AG09309 (cell line): ENCODE data around the gene ALG2.
A peak's percentile ranks its signal among the peaks of the same experiment; 100 is the strongest.

Source experiments
- DNase-seq: peaks from one replicate; pipeline ENCODE4 v3.0.0-alpha.2; 2010; ENCODE audit warnings: low read depth
- H3K4me3 ChIP-seq: 2 replicates; pipeline ENCODE4 v1.5.1; 2011; ENCODE audit warnings: mild to moderate bottlenecking, low read depth, low read length, moderate library complexity; ENCODE audit not compliant: control insufficient read depth
- TF ChIP-seq, protein P1 (sequence below): IDR thresholded peaks from 2 replicates; pipeline ENCODE4 v1.5.1; 2011; ENCODE audit warnings: mild to moderate bottlenecking, low read depth, low read length, inconsistent platforms; ENCODE audit not compliant: insufficient read depth, control insufficient read depth; ENCODE audit errors: missing control alignments

The ALG2 gene

DNA sequence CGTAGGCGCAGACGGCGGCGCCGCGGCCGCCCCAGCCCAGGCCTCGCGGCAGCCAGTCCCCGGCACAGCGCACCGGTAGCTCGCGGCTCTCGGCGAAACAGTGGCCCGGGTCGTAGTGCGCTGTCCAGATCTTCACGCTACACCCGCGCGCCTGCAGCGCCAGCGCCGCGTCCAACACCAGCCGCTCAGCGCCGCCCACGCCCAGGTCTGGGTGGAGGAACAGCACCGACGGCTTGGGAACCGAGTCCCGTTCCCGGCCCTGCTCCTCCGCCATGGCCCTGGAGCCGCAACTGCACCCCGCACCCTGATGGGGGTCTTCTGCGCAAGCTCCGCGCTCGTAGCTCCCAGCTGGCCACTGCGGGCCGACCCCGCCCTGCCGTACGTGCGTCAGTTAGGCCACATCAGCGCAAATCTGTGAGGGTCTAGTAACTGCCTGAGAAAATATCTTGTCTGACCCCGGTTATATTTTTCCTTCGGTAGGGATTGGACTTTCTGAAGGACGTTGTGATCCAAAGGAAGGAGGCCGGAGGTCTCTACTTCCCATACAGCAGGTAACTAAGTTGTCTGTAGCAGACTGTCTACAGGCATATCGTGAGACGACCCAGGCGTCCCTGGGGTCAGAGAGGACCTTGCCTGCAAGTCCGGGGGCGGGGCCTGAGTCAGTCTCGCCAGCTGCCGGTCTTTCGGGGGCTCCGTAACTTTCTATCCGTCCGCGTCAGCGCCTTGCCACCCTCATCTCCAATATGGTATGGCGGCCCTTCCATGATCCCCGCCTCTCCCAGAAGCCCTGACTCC is at the start of gene ALG2, which contains the start of gene SEC61B:
TSS of gene ALG2 (minus strand) at position 322 of the 795 bp plus-strand sequence. CDS start at position 274, 48 bp downstream.
TSS of gene SEC61B (plus strand) at position 662 of the 795 bp plus-strand sequence. CDS start at position 744, 82 bp downstream.
- H3K4me3 ChIP-seq: peak within 1 kb of the TSS; percentile 62
- DNase-seq: peak; percentile 87
- TF ChIP-seq, protein P1, sequence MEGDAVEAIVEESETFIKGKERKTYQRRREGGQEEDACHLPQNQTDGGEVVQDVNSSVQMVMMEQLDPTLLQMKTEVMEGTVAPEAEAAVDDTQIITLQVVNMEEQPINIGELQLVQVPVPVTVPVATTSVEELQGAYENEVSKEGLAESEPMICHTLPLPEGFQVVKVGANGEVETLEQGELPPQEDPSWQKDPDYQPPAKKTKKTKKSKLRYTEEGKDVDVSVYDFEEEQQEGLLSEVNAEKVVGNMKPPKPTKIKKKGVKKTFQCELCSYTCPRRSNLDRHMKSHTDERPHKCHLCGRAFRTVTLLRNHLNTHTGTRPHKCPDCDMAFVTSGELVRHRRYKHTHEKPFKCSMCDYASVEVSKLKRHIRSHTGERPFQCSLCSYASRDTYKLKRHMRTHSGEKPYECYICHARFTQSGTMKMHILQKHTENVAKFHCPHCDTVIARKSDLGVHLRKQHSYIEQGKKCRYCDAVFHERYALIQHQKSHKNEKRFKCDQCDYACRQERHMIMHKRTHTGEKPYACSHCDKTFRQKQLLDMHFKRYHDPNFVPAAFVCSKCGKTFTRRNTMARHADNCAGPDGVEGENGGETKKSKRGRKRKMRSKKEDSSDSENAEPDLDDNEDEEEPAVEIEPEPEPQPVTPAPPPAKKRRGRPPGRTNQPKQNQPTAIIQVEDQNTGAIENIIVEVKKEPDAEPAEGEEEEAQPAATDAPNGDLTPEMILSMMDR: no peak

DNA sequence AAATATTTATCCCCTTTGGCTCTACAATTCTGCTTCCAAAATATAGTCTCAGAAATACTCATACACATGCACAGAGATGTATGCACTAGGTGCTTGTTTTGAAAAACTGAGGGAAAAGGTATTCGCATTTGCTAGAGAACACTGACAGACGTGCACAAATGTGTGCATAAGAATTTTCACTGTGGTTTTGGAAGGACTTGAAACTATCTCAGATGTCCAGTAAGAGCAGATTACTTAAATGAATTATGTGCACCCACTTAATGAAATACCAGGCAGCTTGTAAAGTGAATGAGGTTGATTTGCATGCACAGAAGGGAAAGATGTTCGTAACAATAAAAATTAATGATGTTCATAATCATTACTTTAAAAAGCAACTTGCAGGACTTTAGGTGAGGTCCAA is 48.7 kb upstream of the ALG2 start:
- DNase-seq: no peak
- H3K4me3 ChIP-seq: no peak overlapping the region
- TF ChIP-seq, protein P1: no peak

DNA sequence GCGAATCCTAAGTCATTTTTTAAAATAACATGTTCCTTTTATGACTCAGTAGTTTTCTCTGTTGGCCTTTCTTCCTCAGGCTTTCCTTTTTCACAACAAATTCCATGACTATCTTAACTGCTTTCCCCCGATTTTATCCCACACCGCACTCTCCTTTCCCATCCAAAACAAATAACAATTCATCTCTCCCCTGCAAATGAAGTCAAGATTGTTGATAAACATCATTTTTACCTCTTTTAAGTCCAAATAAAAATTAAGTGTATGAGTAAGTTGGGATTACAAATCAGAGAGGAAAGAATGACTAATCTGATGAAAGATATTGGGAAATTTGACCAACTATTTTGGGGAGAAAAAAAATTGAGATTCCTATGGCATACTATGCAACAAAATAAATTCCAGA is 47.7 kb upstream of the ALG2 start:
- TF ChIP-seq, protein P1: no peak
- DNase-seq: peak; percentile 90

DNA sequence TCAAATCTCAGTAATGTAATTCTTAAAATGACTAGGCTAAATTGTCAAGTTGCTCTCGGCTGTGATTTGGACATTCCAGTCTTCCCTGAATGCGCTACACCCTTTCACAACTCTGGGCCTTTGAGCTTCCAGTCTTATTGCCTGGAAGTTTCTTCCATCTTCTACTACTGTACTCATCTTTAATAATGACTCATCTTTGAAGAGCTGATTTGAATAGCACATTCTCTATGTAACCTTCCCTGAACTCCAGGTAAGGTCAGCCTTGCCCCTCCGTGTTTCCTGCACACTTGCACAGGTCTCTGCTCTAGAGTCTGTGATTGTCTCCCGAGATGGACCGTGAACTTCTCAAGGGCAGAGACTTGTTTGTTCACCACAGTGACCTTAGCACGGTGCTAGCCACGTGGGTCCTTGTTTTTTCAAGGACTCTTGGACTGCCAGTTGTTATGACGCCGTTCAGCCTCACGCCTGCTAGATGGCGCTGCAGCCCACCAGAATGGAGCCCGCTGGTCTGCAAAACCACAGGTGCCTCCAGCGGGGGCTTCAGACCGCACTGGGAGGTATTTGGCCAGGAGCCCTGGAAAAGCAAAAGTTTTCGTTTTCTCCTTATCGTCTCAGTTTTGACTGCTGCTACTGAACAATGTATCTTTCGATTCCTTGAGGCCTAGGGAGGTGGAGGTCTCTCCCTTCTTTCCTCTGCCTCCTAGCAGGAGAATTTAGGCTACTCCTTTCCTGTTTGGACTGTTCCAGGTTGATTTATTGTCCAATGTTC is 44.7 kb upstream of the ALG2 start:
- TF ChIP-seq, protein P1: peak; percentile 88
- DNase-seq: peak; percentile 14
- H3K4me3 ChIP-seq: no peak overlapping the region

More for the DNA sequence above, 47.7 kb upstream of the ALG2 start:
- no peak overlapping the region for H3K4me3 ChIP-seq

GRCh38 chr9:99265691-99266090 is 43.9 kb upstream of the ALG2 start:
- TF ChIP-seq, protein P1: no peak
- no peak overlapping the region for H3K4me3 ChIP-seq
- no peak for DNase-seq

- no peak overlapping the region for H3K4me3 ChIP-seq
- no peak for DNase-seq
- TF ChIP-seq, protein P1: peak; percentile 52
These were observed 42.4 kb upstream of the ALG2 start for GRCh38 chr9:99264070-99264680.
